ENCODE data around the gene EPO. TPM values are rescaled to one million over a fixed set of nuclear protein-coding genes. Genes with fewer than 3 reads are reported as not detected.

Gene EPO
- polyA plus RNA-seq, 1 donor (not counting 4 experiments of a cell fraction or from before 2014, with no cell fraction given), result 0.35 TPM

DNA sequence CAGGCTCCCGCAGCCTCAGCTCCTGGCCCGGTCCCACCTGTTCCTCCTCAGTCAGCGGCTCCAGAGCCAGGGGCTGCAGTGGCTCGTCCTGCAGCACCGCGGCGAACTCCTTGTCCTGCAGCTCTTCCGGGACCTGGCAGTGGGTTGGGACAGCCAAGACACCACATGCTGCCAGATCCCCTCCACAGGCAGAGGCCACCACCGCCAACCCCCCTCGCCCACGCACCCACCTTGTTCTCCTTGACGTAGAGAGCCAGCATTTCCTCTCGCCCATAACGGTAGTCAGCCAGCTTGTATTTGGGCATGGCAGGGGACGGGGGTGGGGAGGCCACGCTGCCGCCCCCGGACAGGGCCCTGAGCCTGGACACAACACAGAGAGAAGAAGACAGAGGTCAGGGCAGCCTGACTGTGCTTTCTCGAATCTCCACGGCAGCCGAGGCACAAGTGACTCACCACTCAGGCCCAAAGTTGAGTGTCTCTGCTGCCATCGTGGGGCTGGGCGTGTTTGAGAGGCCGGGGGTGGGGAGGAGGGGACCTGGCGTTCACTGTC, 32.4 kb upstream of the EPO start:
- H3K27me3 ChIP-seq (ENCODE audit: control insufficient read depth, extremely low read depth, insufficient read depth, low read length), result no peaks in the 10 kb centered on the region
- H3K79me2 ChIP-seq (ENCODE audit: control insufficient read depth, insufficient read depth, low read length), result peaks cover 42% of the 10 kb centered on the region
- no peak overlapping the region for H2AFZ ChIP-seq (ENCODE audit: control insufficient read depth, low read length)
- DNase-seq (ENCODE audit: low read depth, low spot score) (no peak), FAIRE-seq (no peak)
- H3K27ac ChIP-seq (ENCODE audit: control insufficient read depth, insufficient read depth, low read length), result no peak overlapping the region
- no peak overlapping the region for H3K4me3 ChIP-seq (ENCODE audit: control insufficient read depth in 2 of 3, extremely low read depth in 1 of 3, insufficient read depth in 2 of 3, low read depth in 1 of 3, low read length in 3 of 3)
- peaks cover 14 to 19% of the 10 kb centered on the region in 2 experiments for H3K36me3 ChIP-seq (ENCODE audit: control insufficient read depth in 2 of 2, extremely low read depth in 1 of 2, insufficient read depth in 2 of 2, low read length in 2 of 2)
- H3K4me1 ChIP-seq (ENCODE audit: control insufficient read depth, extremely low read depth, insufficient read depth, low read length), result peaks cover 12% of the 10 kb centered on the region
- no peak overlapping the region for H3K9ac ChIP-seq (ENCODE audit: control insufficient read depth, extremely low read depth, insufficient read depth, low read length)
- TF ChIP-seq, protein P1, sequence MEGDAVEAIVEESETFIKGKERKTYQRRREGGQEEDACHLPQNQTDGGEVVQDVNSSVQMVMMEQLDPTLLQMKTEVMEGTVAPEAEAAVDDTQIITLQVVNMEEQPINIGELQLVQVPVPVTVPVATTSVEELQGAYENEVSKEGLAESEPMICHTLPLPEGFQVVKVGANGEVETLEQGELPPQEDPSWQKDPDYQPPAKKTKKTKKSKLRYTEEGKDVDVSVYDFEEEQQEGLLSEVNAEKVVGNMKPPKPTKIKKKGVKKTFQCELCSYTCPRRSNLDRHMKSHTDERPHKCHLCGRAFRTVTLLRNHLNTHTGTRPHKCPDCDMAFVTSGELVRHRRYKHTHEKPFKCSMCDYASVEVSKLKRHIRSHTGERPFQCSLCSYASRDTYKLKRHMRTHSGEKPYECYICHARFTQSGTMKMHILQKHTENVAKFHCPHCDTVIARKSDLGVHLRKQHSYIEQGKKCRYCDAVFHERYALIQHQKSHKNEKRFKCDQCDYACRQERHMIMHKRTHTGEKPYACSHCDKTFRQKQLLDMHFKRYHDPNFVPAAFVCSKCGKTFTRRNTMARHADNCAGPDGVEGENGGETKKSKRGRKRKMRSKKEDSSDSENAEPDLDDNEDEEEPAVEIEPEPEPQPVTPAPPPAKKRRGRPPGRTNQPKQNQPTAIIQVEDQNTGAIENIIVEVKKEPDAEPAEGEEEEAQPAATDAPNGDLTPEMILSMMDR (optimal IDR thresholded peaks at IDR 0.05 in 1 of 3, IDR thresholded peaks at IDR 0.05 in 1 of 3, conservative IDR thresholded peaks at IDR 0.05 in 1 of 3; ENCODE audit: extremely low read depth in 1 of 3, insufficient read depth in 2 of 3, low read length in 3 of 3), result no peak
- TF ChIP-seq EZH2 (IDR thresholded peaks at IDR 0.05; ENCODE audit: low read length), result no peak
- dilution Hi-C loops (cut with MboI; ENCODE audit: extremely low pct_ligation_motif_present, low sequenced_read_pairs), result no loop called here
- no peaks in the 10 kb centered on the region for H3K9me1 ChIP-seq (ENCODE audit: control insufficient read depth, extremely low read depth, insufficient read depth, low read length)
- no peak overlapping the region for H3K4me2 ChIP-seq (ENCODE audit: control insufficient read depth, extremely low read depth, insufficient read depth, low read depth, low read length)
- H4K20me1 ChIP-seq (ENCODE audit: control insufficient read depth, extremely low read depth, insufficient read depth, low read length), result peaks cover 14% of the 10 kb centered on the region
- H3K9me3 ChIP-seq (ENCODE audit: control insufficient read depth, low read depth, low read length), result no peaks in the 10 kb centered on the region

DNA sequence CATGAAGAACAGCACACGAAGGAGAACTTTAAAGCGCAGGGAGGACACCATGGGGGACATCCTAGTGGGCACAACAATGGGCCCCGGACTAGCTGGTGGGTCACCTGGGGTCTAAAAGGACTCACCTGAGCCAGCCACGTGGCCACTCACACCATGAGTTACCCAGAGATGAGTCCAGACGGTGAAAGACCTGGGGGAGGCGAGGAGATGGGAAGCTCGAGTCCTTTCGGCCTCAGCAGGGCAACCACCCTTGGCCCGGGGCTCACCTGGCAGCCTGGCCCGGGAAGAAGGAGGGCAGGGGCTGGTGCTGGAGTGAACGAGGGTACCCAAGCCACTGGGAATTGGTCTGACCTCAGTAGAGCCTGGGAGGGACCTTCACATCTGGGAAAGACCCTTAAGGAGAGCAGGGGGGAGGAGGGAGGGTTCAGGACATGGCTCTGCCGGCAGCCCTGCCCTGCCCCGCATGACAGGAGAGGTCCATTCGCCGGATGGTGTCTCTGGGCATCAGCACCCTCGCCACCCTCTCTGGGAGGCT, 31.9 kb upstream of the EPO start:
- dilution Hi-C loops (cut with MboI; ENCODE audit: extremely low pct_ligation_motif_present, low sequenced_read_pairs), result no loop called here
- H3K36me3 ChIP-seq (ENCODE audit: control insufficient read depth in 2 of 2, extremely low read depth in 1 of 2, insufficient read depth in 2 of 2, low read length in 2 of 2), result peaks cover 14 to 17% of the 10 kb centered on the region in 2 experiments
- no peaks in the 10 kb centered on the region for H3K9me3 ChIP-seq (ENCODE audit: control insufficient read depth, low read depth, low read length)
- H3K4me1 ChIP-seq (ENCODE audit: control insufficient read depth, extremely low read depth, insufficient read depth, low read length), result peaks cover 13% of the 10 kb centered on the region
- H3K27ac ChIP-seq (ENCODE audit: control insufficient read depth, insufficient read depth, low read length), result no peak overlapping the region
- no peak overlapping the region for H3K9ac ChIP-seq (ENCODE audit: control insufficient read depth, extremely low read depth, insufficient read depth, low read length)
- H3K4me3 ChIP-seq (ENCODE audit: control insufficient read depth in 2 of 3, extremely low read depth in 1 of 3, insufficient read depth in 2 of 3, low read depth in 1 of 3, low read length in 3 of 3), result no peak overlapping the region
- no peak overlapping the region for H2AFZ ChIP-seq (ENCODE audit: control insufficient read depth, low read length)
- FAIRE-seq (no peak), DNase-seq (ENCODE audit: low read depth, low spot score) (no peak)
- peaks cover 47% of the 10 kb centered on the region for H3K79me2 ChIP-seq (ENCODE audit: control insufficient read depth, insufficient read depth, low read length)
- peaks cover 14% of the 10 kb centered on the region for H4K20me1 ChIP-seq (ENCODE audit: control insufficient read depth, extremely low read depth, insufficient read depth, low read length)
- no peaks in the 10 kb centered on the region for H3K9me1 ChIP-seq (ENCODE audit: control insufficient read depth, extremely low read depth, insufficient read depth, low read length)
- no peak overlapping the region for H3K4me2 ChIP-seq (ENCODE audit: control insufficient read depth, extremely low read depth, insufficient read depth, low read depth, low read length)
- TF ChIP-seq EZH2 (IDR thresholded peaks at IDR 0.05; ENCODE audit: low read length), result no peak
- TF ChIP-seq, protein P1 (optimal IDR thresholded peaks at IDR 0.05 in 1 of 3, IDR thresholded peaks at IDR 0.05 in 1 of 3, conservative IDR thresholded peaks at IDR 0.05 in 1 of 3; ENCODE audit: extremely low read depth in 1 of 3, insufficient read depth in 2 of 3, low read length in 3 of 3), result no peak
- H3K27me3 ChIP-seq (ENCODE audit: control insufficient read depth, extremely low read depth, insufficient read depth, low read length), result no peaks in the 10 kb centered on the region
